G401.6 (cell line): ENCODE measurements around the gene ALOX5AP.
"Not testable (repeated sequence)": the region's sequence is repeated elsewhere in the genome, so short reads cannot be mapped to it uniquely, and the experiment has no call there.

Experiments
- FAIRE-seq: peaks from 2 replicates; lab custom pipeline; 2012; peaks lifted over from hg19 to GRCh38; lab: Jason Lieb, UNC

The ALOX5AP gene

DNA sequence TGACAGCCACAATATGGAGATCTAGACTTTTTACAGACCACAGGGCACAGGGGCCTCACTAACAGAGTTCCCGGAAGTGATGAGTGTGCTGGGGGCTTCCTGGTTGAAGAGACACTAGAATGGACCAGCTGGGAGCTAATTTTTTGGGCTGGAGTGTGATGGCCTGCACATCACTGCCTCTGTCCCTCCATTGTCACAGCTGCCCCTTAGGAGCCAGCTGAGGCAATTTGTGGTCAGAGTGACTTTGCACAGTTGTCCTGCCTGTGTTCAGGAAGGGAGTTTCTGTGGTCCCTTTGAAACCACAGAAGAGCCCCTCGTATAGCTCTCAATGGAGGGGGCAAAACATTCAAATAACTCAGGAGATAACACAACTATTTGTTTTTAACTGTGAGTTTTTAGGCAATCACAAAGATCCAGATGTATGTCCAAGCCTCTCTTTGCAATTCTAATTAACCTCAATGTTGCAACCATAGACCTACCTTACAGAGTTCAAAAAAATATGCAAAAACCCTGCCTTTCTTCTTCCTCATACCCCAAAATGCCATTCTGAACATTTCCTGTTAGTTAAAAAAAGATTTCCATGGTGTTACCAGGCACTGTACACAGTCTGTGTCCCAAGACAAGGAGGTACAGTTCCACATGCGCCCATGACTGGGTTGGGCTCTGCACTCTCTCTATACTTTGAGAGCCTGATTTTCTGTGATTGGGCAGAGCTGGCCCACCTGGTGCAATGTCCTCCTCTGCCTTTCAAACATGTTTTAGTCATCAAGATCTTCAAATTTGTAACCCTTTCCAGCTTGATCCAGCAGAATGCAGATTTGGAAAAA lies 2.4 kb downstream of the ALOX5AP start:
- FAIRE-seq, result no peak

DNA sequence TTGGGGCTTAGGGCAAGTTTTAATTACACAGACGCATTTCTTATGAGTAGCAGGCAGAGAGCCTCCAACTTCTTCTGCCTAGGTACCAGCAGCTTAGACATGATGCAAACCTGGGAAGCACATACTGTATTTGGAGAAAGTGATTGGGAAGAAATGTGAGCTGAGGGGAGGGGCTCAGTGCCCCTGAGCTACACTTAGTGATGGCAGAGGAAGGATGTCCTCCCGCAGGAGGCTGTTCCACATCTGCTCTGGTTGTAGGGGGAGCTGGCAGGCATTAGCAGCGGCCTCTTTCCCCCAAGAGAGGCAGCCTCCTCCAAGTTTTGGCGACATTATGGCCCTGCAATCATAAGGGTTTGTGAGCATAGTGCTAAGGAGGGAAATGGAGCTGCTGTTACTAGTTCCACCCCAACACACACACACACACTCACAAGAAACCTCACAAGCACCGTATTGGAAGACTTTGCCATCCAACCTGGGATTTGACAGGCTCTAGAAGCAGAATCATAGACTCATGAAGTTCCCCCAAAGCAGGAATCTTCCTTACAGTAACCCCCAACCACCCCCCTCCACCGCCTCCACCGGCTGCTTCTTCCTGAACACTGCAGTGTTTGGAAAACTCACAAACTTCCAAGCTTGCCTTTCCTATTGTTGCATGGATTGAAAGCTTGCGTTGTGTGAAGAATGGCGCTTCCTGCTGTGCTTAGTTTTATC lies 3.3 kb downstream of the ALOX5AP start:
- FAIRE-seq, result no peak

DNA sequence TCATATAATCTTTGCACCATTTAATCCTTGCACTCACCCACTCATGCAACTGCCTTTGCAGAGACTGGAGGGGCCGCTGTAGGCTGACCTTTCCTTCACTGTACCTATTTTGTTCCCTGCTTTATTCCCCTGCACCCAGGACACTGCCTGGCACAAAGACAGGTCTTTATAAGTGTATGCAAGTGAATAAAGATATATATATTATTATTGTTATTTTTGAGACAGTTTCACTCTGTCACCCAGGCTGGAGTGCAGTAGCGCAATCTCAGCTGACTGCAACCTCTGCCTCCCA lies 3.8 kb downstream of the ALOX5AP start:
- no peak for FAIRE-seq

DNA sequence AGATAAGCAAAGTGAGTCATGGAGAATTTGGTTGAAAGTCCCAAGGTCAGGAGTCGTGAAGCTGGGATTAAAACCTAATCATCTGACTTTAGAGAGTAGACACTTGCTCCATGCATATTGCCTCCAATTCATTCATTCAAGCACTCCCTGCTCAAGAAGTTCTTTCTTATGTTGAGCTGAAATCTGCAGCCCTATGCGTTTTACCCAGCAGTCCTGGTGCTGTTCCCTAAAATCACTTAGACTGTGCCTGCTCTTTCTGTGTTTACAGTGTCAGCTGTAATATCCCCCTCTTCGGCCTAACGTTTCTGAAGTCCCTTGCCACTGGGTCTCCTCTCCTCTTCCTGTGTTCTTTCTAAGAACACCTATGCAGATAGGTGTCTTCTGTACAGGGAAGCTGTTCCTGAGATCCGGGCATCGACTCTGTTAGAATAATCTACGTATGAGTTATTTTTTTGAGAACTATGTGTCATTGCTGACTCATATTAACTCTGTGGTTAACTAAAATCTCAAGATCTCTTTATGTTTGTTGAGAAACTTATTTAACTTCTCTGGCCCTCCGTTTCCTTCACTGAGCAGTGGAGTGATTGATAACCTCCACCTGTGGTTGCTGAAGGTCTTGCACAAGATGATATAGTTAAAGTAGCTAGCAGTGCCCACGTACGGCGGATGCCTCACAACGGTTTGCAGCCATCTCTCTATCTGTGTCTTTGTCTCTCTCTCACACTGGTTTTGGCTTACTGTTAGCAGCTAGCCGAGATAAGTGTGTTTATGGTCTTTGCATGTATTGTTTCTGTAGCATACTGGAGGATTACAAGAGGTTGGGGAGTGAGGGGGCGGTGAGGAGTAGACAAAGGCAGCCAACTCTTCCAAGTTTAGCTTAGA lies 4.7 kb downstream of the ALOX5AP start:
- FAIRE-seq, result no peak

DNA sequence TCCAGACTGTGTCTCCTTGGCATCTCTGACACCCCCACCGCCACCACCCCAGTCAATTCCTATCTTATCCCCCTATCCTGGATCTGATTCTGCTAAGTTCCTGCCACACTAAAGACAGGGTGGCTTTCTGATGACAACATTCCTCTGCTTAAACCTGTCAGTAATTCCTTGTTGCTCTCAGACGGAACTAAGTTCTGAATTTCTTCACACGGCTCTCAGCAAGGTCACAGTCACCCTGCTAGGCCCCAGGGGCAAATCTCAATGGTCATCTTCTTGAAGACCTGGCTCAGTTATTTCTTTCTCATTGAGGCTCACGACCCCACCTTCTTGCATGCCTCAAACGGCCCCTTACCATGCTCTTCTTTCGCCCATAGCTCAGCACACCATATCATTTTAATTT lies 7.6 kb downstream of the ALOX5AP start:
- no peak for FAIRE-seq

DNA sequence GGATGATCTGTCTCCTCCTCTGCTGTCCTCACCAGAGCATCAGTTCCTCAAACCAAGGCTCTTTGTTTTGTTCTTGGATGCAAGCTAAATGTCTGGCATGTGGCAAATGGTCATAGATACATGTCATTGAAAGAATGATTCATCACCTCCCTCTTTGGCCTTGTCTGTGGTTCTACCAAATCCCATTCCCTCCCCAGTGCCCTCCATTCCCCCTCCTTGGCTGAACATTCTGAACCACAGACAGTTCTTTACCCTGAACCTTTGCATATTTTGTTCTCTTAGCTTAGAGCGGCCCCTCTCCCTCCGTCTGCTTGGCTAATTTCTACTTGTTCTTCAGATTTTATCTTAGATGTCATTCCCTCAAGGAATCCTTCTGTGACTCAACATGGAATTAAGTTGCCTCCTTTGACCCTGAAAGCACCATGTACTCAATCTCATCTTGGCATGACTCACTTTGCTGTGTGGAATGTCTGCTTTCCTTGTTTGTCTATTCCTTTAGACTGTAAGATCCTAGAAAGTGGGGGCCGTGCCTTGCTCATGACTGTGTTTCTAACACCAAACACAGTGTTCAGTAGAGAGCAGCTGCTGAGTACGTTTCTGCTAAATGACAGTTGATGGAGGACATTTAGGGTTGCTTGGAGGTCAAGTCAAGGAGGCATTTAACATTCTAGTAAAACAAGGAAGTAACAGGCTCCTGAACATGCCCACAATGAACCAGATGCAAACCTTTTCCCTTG lies 8.1 kb downstream of the ALOX5AP start:
- FAIRE-seq, result no peak

DNA sequence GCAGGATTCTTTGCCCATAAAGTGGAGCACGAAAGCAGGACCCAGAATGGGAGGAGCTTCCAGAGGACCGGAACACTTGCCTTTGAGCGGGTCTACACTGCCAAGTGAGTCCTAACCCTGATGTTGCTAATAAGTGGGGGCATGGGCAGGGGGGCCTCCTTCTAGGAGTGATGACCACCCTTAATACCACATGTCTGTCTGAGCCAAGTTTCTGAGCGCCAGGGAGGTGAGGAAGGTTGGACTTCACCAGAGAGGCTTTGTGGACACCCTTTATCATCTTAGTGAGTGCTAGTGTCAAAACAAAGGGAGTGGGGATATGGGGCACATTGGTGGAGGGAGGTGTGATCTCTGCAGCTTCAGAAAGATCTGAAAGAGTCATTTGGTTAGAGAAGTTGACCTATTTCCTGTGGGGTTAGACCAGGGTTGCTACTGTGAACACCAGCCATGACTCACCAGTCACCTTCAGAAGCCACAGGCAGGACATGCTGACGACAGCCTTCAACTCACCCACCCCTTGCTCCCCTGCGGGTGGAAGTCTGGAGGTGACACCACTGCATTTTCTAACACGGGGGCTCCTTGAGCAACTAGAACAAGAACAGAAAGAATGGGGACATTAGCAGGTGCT lies 8.8 kb downstream of the ALOX5AP start:
- no peak for FAIRE-seq

DNA sequence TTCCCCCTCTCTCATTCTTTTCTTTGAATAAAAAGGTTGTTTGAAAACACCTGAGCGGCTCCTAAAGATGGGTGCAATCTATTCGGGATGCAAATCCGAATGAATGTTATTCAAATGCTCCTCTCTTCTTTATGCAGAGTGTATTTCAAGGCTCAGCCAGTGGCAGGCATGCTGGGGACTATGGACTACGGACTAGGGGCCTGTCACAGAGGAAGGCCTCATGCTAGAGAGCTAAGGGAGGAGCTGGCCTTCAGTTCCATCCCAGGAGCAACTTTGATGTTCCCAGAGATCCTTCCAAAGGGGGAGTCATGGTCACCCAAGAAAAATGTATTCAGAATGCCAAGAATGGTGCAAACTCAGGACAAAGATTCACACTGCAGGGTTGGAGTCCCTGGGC lies 9.3 kb downstream of the ALOX5AP start:
- FAIRE-seq, result no peak

DNA sequence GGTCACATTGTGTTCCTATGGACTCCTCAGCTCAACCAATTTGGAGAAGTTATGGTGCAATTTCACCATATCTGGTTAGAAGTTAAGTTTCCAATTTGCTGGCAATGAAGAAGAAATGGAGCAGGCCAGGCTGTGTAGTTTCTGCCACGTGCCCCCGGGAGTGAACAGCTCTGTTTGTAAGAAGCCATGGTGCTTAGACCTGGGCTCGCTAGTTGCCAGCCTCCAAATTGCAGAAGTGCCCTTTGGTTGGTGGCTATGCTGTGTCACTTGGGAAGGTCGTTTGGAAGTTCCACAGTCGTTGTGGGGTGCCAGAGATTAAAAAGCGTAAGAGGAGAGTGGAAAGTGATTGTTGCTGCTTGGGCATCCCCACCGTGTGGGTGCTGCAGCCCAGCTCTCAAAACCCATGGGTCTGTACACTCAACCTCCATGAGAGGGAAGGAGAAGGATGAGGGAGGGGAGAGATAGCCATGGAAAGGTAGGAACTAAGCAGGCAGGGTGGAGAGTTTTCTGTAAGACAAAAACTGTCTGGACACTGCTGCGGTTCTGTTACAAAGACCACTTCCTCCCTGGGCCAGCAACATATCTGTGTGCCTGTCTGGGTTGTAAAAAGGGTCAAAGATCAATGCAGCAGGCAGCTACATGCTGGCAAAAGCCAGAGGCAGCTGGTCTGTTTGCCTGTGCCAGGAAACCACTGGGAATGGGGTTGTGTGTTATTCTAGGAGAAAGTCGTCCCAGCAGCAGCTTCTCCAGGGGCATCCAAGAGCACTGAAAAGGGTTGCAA lies 10.8 kb downstream of the ALOX5AP start:
- FAIRE-seq, result no peak

DNA sequence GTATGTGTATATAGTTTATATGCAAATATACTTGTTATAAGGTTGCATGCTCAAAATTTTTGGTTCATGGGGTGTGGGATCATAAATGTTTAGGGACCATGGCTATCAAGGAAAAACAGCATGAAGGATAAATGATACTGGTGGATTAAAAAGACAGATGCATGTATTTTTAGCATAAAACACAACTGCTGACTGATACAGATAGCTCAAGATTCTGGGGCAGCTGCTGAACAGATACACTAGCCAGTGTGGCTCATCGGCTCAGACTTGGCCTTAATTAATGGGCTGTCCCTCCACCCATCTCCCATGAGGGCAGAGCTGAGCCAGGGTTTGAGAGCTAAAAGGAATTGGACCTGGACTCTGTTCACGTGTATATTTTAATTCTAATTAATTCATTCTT lies 11.4 kb downstream of the ALOX5AP start:
- no peak for FAIRE-seq

DNA sequence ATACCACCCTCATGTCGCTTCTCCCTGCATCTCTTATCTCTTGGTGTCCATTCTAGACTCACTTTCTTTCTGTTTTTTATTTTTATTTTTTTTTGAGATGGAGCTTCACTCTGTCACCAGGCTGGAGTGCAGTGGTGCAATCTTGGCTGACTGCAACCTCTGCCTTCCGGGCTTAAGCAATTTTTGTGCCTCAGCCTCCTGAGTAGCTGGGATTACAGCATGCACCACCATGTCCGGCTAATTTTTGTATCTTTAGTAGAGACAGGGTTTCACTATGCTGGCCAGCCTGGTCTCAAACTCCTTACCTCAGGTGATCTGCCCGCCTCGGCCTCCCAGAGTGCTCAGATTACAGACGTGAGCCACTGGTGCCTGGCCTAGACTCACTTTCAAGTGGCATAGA lies 12.5 kb downstream of the ALOX5AP start:
- not testable (repeated sequence) for FAIRE-seq

DNA sequence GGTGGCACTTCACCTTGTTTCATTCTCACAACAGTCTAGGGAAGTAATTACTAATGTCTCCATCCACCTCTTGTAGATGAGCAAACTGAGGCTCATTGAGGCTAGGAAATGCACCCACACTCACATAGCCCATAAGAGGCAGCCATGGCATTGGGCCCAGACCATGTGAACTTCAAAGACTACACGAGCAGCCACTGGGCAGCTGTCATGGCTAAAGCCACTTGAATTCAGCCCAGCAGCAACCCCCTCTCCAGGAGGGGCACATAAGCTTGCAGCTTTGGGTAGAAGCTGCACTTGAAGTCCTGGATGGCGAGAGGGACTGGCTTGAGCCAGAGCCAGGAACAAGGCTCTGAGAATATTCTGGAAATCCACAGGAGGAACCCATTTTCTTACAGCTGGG lies 13.4 kb downstream of the ALOX5AP start:
- no peak for FAIRE-seq

DNA sequence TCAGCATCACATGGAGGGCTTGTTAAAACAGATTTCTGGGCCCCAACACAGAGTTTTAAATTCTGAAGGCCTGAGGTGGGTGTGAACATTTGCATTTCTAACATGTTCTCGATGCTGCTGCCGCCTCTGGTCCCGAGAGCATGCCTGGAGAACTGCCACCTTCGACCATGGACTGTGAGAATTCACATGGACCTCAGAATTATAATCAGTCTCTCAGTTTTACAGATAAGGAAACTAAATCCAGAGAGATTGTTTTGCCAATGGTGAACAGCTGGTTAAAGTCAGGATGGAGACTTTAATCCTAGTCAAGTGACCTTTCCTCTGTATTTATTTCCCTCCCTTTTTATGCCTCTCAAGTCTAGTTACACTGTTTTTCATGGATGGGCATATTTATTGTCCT lies 14.7 kb downstream of the ALOX5AP start:
- FAIRE-seq, result no peak

DNA sequence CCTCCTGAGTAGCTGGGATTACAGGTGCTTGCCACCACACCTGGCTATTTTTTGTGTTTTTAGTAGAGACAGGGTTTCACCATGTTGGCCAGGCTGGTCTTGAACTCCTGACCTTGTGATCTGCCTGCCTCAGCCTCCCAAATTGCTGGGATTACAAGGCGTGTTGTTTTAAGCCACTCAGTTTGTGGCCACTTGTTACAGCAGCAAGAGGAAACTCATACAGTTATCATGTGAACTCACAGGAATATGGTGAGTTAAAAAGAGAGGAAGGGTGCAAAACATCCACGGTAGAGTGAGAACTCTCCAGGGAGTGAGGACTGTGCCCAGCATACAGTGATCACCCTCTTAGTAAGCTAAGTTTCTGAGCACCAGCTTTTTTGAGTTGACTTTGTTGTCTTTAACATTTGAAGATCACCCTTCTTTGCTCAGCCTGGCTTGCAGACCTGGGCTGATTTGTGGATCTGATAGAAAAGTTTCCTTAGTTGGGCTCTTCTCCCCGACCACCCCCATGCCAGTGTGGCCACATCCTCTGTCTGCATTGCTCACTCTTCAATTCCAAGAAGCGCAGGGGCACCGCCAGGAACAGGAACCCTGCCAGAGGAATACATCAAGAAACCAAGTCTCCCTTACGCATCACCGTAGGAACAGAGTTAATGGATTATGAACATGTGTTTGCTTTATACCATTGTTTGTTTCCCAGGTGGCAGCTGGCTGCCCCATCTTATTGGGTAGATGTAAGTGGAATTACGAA lies 16.0 kb downstream of the ALOX5AP start:
- FAIRE-seq, result no peak

DNA sequence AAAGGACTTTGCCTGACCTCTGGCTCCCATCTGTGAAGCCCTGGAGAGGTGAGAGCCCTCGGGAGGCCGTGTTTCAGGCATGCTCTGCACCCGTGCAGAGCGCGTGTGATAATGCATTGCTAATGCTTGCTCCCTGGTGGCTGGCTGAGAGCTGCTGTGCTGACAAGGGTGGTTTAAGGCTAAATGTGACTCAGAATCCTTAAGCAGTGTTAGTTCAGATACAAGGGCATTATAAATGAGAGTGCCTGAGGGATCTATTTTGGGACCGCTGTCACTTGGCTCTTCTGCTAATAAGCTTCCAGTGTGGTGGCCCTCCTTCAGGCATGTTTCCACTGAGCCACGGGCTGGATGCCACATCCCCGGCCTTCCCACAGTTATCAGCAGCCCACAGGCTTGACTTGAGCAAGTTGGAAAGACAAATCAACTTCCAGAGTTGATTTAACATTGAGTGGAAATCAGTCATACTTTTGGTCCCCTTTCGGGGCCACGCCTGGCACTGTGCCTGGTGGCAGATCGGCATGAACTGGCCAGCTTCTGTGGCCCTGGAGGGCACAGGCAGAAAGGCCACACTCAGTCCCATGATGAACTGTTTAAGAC lies 17.0 kb downstream of the ALOX5AP start:
- FAIRE-seq, result no peak

DNA sequence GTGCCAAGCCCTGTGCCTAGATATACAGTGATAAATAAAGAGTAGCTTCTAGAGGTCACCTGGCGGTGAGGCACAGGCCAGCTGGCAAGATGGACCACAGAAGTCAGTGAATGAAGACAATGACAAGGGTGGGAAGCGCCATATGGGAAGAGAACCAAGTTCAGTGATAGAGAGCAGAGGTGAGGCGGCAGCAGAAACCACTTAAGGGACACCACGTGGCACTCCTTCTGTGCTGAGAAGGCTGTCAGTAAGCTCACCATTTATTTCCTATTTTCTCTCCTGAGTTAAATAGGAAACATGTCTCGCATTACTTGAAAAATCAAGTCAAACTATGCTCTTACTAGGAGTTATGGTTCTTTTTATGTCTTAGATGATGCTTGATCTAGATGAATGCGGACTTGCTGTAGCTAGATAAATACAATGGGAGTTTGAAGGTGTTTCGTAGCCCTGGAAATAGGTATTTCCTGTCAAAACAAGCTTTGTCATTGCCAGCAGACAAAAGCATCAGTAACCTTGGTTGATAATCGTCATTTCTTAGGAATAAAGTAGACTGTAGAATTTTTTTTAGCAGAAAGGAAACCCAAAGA lies 17.8 kb downstream of the ALOX5AP start:
- FAIRE-seq, result no peak

DNA sequence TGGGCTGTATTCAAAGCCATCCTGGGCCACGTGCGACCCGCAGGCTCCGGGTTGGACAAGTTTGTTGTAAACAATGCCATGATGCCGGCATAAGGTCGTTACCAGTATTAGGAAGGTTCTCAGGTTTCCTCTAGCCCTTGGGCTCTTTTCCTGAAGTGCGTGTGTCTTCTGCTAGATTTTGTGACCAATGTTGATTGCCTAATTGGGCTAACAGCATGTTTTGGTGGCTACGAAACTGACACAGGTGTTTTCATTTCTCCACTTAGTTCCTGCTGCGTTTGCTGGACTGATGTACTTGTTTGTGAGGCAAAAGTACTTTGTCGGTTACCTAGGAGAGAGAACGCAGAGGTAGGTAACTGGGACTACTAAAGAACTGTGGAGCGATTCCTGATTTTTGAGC lies 20.3 kb downstream of the ALOX5AP start:
- no peak for FAIRE-seq

DNA sequence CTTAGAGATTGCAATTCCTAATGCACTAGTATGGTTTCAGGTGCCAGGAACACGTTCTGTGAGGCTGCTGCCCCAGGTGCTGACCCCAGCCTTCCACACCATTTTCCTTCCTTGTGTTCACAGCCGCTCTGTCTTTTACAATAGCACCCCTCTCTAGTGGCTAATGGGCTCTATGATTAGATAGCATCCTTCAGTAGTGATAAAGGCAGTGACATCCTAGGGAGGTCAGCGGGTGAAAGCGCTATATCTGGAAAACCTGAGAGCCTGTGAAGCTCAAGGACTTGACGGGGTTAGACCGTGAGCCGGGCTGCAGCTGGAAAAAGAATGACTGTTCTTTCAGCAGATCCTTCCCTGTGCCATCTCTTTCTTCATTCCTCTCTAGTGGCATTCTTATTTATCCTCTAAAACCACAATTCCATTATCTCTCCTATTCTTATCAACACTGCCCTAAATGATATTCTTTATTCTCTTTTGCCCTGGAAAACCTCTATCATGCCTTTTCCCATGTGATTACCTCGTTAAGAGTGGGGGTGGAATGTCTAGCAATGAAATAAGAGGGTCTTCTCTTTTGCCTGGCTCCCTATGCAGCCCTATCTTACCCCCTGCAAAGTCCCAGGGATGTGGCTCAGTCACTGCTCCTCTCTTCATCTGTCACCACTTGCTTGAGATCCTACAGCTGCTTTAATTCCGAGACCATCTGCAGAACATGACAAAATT lies 21.8 kb downstream of the ALOX5AP start:
- no peak for FAIRE-seq

DNA sequence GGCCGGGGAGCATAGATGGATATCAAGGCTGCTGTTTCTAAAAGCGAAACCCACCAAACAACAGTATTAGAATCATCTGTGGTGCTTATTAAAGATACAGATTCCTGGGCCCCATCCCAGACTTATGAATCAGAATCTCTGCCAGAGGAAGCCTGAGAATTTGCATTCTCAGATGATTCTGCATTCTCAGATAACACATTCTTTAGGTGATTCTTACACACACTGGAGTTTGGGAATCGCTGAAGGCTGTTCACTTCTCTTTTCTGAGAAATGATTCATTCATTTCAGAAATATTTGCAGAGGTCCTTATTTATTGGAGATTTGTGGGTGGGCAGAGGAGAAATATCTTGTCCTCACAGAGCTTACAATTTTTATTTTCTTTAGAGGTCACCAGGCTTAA lies 24.4 kb downstream of the ALOX5AP start:
- no peak for FAIRE-seq
